T-cell (primary cell): ENCODE data around the gene NHSL1. TPM values are rescaled to one million over a fixed set of nuclear protein-coding genes. Genes with fewer than 3 reads are reported as not detected.

Experiments
- ATAC-seq, 4 experiments: fragments of 200-7000 bp in 3 of 4; fragments of 150-1000 bp in 1 of 4; cut with Tn5 transposase; replicated peaks in 1 of 4; 1 replicate in 3 of 4; 2 replicates in 1 of 4; pipeline ENCODE4 v1.10.0; 2021; ENCODE audit warnings: moderate library complexity in 3 of 4, mild to moderate bottlenecking in 2 of 4, moderate number of reproducible peaks in 1 of 4
- CTCF ChIA-PET, 2 donors: fragments of 300-600 bp; sonication (Branson Sonifier 250); formaldehyde crosslinking; loops; one replicate each; lab custom pipeline; 2022; ENCODE audit warnings: antibody characterized with exemption in 2 of 2; lab: Charles Lee
- POLR2A ChIA-PET, 2 donors: fragments of 300-600 bp; sonication (Branson Sonifier 250); formaldehyde crosslinking; loops; one replicate each; lab custom pipeline; 2022; ENCODE audit warnings: antibody characterized with exemption in 2 of 2; lab: Charles Lee
- DNase-seq, 35 experiments: peaks; one replicate each; pipeline versions ENCODE4 v3.0.0 to v3.0.0-alpha.2; 2013 to 2023
- H3K27ac ChIP-seq: one replicate; pipeline ENCODE4 v1.5.1; 2013; ENCODE audit warnings: low read length
- H3K27me3 ChIP-seq, 2 experiments: replicated peaks in 1 of 2; 1 replicate in 1 of 2; 2 replicates in 1 of 2; pipeline versions ENCODE4 v1.6.1 to v1.7.0; 2013; ENCODE audit warnings: low read length in 1 of 2, mixed read lengths in 1 of 2; ENCODE audit not compliant: control insufficient read depth in 2 of 2, insufficient read depth in 2 of 2; ENCODE audit errors: extremely low read depth in 1 of 2
- H3K36me3 ChIP-seq, 2 donors: 1 replicate in 1 of 2; 2 replicates in 1 of 2; pipeline versions ENCODE4 v1.6.1 to v1.7.0; 2013; ENCODE audit warnings: low read length in 1 of 2; ENCODE audit not compliant: control insufficient read depth in 2 of 2, insufficient read depth in 1 of 2; ENCODE audit errors: extremely low read depth in 1 of 2
- H3K4me1 ChIP-seq, 2 experiments: 1 replicate in 1 of 2; 2 replicates in 1 of 2; pipeline versions ENCODE4 v1.6.1 to v1.7.0; 2013; ENCODE audit warnings: low read length in 2 of 2, mixed read lengths in 1 of 2; ENCODE audit not compliant: insufficient read depth in 2 of 2, control insufficient read depth in 1 of 2; ENCODE audit errors: extremely low read depth in 1 of 2
- H3K4me3 ChIP-seq, 2 donors: 1 replicate in 1 of 2; 2 replicates in 1 of 2; pipeline versions ENCODE4 v1.5.1 to v1.7.0; 2013; ENCODE audit warnings: mild to moderate bottlenecking in 2 of 2, low read length in 1 of 2, moderate library complexity in 1 of 2; ENCODE audit not compliant: control insufficient read depth in 1 of 2; ENCODE audit errors: extremely low read depth in 1 of 2
- H3K9me3 ChIP-seq: 2 replicates; pipeline ENCODE4 v1.7.0; 2013
- H3K27ac Mint-ChIP-seq, 2 donors: one replicate each; pipeline ENCODE4 v1.8.0; 2020 to 2021; ENCODE audit warnings: mild to moderate bottlenecking in 2 of 2, mixed read lengths in 2 of 2
- H3K27me3 Mint-ChIP-seq, 2 donors: one replicate each; pipeline ENCODE4 v1.8.0; 2021 to 2022; ENCODE audit warnings: mixed read lengths in 2 of 2
- H3K36me3 Mint-ChIP-seq: one replicate; pipeline ENCODE4 v1.8.0; 2021; ENCODE audit warnings: mixed read lengths
- H3K4me1 Mint-ChIP-seq, 3 donors: one replicate each; pipeline ENCODE4 v1.8.0; 2020 to 2022; ENCODE audit warnings: mixed read lengths in 3 of 3, mild to moderate bottlenecking in 1 of 3
- H3K4me3 Mint-ChIP-seq, 3 donors: one replicate each; pipeline ENCODE4 v1.8.0; 2020 to 2022; ENCODE audit warnings: mild to moderate bottlenecking in 3 of 3, mixed read lengths in 3 of 3, moderate library complexity in 3 of 3
- H3K9me3 Mint-ChIP-seq, 3 donors: one replicate each; pipeline ENCODE4 v1.8.0; 2020 to 2022; ENCODE audit warnings: mixed read lengths in 3 of 3
- WGBS: methylation state at CpG from one replicate; pipeline ENCODE4 v1.1.5; 2013; ENCODE audit warnings: missing lambda C conversion rate; ENCODE audit not compliant: insufficient coverage; 5-methylcytosine and 5-hydroxymethylcytosine counted together
- total RNA-seq, 35 experiments: library from RNA in 6 of 35; stranded (reverse) in 6 of 35; fragments of 120-200 nt in 1 of 35; gene quantifications; one replicate each; pipeline versions ENCODE4 v1.2.1 to v1.2.4 and lab custom pipeline; 2013 to 2026

NHSL1 gene
- total RNA-seq, 5 donors from 2014 or later (not counting 1 experiment from before 2014, with no cell fraction given) = 0.08 to 0.64 (median 0.46) TPM

DNA sequence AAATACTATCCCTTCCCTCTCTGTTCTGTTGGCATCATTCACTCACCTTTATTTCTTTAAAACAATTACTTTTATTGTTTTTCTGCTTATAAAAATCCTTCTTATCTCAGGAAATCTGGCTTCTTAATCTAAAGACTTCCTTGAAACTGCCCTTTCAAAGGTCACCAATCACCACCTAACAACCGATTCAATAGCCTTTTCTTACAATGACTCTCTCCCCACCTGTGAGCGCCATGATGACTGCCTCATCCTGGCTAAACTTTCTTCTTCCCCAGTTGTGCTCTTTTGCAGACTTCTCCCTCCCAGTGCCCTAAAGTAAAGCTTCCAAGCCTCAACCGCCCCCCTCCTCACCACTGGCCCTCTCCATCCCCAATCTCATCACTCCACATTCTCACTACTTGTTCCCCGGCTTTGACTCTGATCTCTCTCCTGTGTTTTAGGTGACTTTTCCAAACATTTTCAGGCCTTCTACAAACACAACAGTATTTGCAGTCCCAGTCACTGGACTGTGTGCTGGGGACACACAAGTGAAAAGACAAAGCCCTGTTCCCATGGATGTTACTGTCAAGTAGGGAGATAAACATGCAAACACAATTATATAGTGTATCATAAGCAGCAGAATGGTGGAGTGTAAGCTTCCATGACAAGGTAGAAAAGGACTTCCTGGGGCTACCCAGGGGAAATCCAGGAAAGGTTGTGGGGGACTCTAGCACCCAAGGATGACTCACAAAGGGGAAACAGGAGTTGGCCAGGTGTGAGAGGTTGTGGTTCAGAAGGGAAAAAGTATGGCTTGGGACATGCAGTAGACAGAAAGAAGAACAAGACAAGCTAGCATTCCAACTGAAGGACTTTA lies 12.8 kb downstream of the NHSL1 start:
- H3K4me3 ChIP-seq = no peak overlapping the region
- H3K4me1 ChIP-seq = no peaks in the 10 kb centered on the region
- no peak overlapping the region for H3K4me3 Mint-ChIP-seq
- H3K27ac Mint-ChIP-seq = no peak overlapping the region
- no peaks in the 10 kb centered on the region for H3K36me3 Mint-ChIP-seq
- ChIA-PET POLR2A (no interaction called here), CTCF (interaction anchor here in 1 of 2 donors (1.5 kb wide), 1 partner anchor 57 kb away, joined by 4 read pairs; no protein-coding TSS in a partner anchor)
- no peaks in the 10 kb centered on the region for H3K9me3 Mint-ChIP-seq
- H3K27me3 ChIP-seq = no peaks in the 10 kb centered on the region
- ATAC-seq = no peak
- H3K36me3 ChIP-seq = no peaks in the 10 kb centered on the region
- no peaks in the 10 kb centered on the region for H3K9me3 ChIP-seq
- no peak for DNase-seq
- WGBS = 91% methylated on average over 3 of the region's 4 CpGs
- peaks cover 2 to 8% of the 10 kb centered on the region in 2 donors for H3K27me3 Mint-ChIP-seq
- no peak overlapping the region for H3K27ac ChIP-seq
- no peaks in the 10 kb centered on the region for H3K4me1 Mint-ChIP-seq

DNA sequence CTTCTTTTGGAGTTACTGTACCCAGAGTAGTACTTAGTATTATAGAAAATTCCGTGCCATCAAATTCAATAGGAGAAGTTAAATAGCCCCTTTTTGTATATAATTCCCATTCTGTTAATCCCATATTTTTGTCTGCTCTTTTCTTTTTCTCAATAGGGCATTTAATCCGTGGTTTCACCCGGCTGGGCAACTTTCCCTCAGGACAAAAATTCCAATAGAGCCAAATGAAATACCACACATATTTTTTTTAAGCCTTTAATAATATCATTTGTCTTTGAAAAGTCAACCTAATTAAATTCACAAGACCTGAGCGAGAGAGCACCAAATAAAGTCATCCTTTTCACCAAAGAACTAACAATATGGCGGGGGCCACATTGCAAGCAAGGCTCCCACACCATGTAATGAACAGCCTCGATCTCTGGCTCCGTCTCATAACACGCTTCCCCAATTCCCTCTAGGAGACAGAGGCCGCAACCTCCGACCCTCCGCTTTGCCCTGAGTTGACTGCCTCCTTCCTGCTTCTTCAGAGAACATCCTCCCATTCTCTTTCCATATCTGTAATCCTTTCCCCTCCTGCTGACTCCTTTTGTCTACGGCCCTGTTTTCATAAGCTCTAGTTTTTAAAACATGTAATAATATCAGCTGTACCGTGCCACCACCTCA lies 13.6 kb downstream of the NHSL1 start:
- peaks cover 2 to 8% of the 10 kb centered on the region in 2 donors for H3K27me3 Mint-ChIP-seq
- WGBS = 97% methylated on average over 9 of the region's 13 CpGs

DNA sequence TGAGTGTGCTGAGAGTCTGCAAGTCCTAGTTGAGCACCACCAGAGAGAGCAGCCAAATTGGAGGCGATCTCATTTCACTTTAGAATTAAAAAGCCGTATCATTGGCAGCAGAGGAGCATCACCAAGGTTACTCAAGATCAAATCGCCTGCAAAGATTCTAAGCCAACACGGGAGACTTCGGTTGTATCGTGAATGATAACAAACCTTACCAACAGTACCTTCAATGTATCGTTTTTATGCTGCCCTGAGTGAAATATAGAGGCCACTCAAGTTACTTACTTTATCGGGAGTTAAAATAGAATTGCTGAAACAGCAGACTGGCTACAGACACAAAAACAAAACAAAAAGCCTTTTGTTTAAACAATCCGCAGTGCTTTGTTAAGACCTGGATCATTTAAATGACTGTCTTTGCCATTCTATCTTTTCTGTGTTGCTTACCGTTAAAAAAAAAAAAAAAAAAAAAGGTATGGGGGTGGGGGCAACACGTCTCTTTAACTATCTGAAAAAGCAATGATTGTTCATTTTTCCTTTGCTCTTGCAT lies 14.2 kb downstream of the NHSL1 start:
- WGBS = 100% methylated on average over 3 of the region's 11 CpGs
- Histone ChIP-seq H3K9me3 (no peaks in the 10 kb centered on the region), H3K4me1 (no peaks in the 10 kb centered on the region), H3K4me3 (no peak overlapping the region), H3K27me3 (no peaks in the 10 kb centered on the region), H3K27ac (no peak overlapping the region), H3K36me3 (no peaks in the 10 kb centered on the region)
- Mint-ChIP-seq H3K36me3 (no peaks in the 10 kb centered on the region), H3K4me1 (no peaks in the 10 kb centered on the region), H3K4me3 (no peak overlapping the region), H3K27me3 (peaks cover 2 to 8% of the 10 kb centered on the region in 2 donors), H3K9me3 (no peaks in the 10 kb centered on the region), H3K27ac (no peak overlapping the region)
- ChIA-PET CTCF (no interaction called here), POLR2A (no interaction called here)
- no peak for DNase-seq
- no peak for ATAC-seq

More for the DNA sequence above, 13.6 kb downstream of the NHSL1 start:
- H3K4me1 Mint-ChIP-seq = no peaks in the 10 kb centered on the region
- no peak overlapping the region for H3K27ac Mint-ChIP-seq
- ChIA-PET CTCF (no interaction called here), POLR2A (no interaction called here)
- no peaks in the 10 kb centered on the region for H3K9me3 ChIP-seq
- ATAC-seq (no peak), DNase-seq (no peak)
- H3K4me1 ChIP-seq = no peaks in the 10 kb centered on the region
- no peaks in the 10 kb centered on the region for H3K9me3 Mint-ChIP-seq
- H3K36me3 ChIP-seq = no peaks in the 10 kb centered on the region
- no peaks in the 10 kb centered on the region for H3K27me3 ChIP-seq
- H3K36me3 Mint-ChIP-seq = no peaks in the 10 kb centered on the region
- H3K4me3 ChIP-seq = no peak overlapping the region
- no peak overlapping the region for H3K4me3 Mint-ChIP-seq
- H3K27ac ChIP-seq = no peak overlapping the region

DNA sequence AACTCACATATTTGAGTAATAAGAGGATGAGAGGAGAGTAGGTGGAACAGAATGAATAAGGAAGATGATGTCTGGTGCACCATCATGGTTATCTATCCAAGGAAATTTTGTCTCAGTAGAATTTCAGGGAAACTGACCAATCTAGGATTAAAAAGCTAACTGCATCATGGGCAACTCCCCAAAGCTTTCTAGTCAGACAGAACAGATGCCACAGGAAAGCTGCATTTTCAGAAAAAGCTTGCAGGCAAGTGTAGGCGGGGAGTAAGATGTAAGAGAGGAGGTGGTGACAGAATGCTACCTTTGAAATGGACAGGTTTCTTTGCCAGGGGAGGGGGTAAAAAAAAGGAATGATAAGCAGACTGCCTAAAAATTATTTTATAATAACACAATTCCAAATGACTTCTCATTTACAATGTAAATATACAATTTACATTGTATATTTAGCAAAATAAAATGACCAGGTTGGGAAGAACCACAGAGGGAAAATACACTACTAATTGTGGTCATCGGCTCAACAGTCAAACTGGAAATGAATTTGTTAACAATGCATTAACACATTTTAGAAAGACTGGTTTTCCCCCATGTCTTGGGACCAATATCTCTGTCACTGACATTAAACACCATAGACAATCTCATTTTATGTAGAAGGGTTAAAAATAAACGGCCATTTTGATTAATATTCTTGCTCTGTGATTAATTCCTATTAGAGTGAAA lies 15.1 kb downstream of the NHSL1 start:
- H3K27ac ChIP-seq = no peak overlapping the region
- Mint-ChIP-seq H3K27ac (no peak overlapping the region), H3K4me1 (no peaks in the 10 kb centered on the region), H3K9me3 (no peaks in the 10 kb centered on the region), H3K36me3 (no peaks in the 10 kb centered on the region), H3K4me3 (no peak overlapping the region), H3K27me3 (peaks cover 4 to 8% of the 10 kb centered on the region in 2 donors)
- CTCF ChIA-PET = interaction anchor here in 1 of 2 donors (0.6 kb wide), 1 partner anchor 62 kb away, joined by 3 read pairs; no protein-coding TSS in a partner anchor
- no peaks in the 10 kb centered on the region for H3K9me3 ChIP-seq
- POLR2A ChIA-PET = no interaction called here
- WGBS = no CpG with 5 or more reads among the region's 3 CpGs
- no peaks in the 10 kb centered on the region for H3K27me3 ChIP-seq
- no peaks in the 10 kb centered on the region for H3K4me1 ChIP-seq
- DNase-seq = no peak
- H3K4me3 ChIP-seq = no peak overlapping the region
- no peaks in the 10 kb centered on the region for H3K36me3 ChIP-seq
- ATAC-seq = no peak

DNA sequence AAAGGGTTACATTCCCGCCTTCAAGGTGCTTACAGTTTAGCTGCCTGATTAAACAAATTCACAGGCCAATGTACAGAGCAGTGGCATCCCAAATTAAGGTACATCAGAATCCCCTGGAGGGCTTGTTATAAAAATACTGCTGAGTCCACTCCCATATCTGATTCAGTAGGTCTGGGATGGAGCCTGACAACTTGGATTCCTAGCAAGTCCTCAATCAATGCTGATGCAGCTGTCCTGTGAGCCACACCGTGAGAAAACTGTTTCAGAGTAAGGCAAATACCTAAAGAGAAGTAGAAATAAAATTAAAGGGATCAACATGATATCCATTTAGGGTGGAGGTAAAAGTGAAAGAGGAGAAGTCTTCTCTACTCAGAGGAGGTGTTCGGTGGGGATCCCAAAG lies 16.5 kb downstream of the NHSL1 start:
- Mint-ChIP-seq H3K4me1 (no peaks in the 10 kb centered on the region), H3K36me3 (no peaks in the 10 kb centered on the region), H3K9me3 (no peaks in the 10 kb centered on the region), H3K4me3 (no peak overlapping the region), H3K27ac (no peak overlapping the region), H3K27me3 (peaks cover 4 to 8% of the 10 kb centered on the region in 2 donors)
- no peak overlapping the region for H3K27ac ChIP-seq
- CTCF ChIA-PET = interaction anchor here (0.6 kb wide), 2 partner anchors 24 to 35 kb away, joined by 3 to 5 read pairs; no protein-coding TSS in a partner anchor
- DNase-seq = no peak
- H3K27me3 ChIP-seq = no peaks in the 10 kb centered on the region
- POLR2A ChIA-PET = no interaction called here
- no peak overlapping the region for H3K4me3 ChIP-seq
- ATAC-seq = no peak
- 60% methylated on average over 1 of the region's 3 CpGs for WGBS
- H3K36me3 ChIP-seq = no peaks in the 10 kb centered on the region
- H3K4me1 ChIP-seq = no peaks in the 10 kb centered on the region
- H3K9me3 ChIP-seq = no peaks in the 10 kb centered on the region
